ENCODE data around the gene DOCK9.

Gene DOCK9

GRCh38 chr13:98941536-98941935 lies 36.3 kb downstream of the DOCK9 start:
- DNase-seq, result no peak

GRCh38 chr13:98941126-98941525 lies 36.7 kb downstream of the DOCK9 start:
- no peak for DNase-seq

- no peak for DNase-seq
Measured at GRCh38 chr13:98940325-98941001, 37.4 kb downstream of the DOCK9 start.

GRCh38 chr13:98939660-98940191 lies 38.1 kb downstream of the DOCK9 start:
- no peak for DNase-seq

GRCh38 chr13:98938801-98939200 lies 39.1 kb downstream of the DOCK9 start:
- DNase-seq, result no peak

GRCh38 chr13:98937911-98938381 lies 39.9 kb downstream of the DOCK9 start:
- no peak for DNase-seq

- DNase-seq, result no peak
Measured at GRCh38 chr13:98934243-98934642, 43.6 kb downstream of the DOCK9 start.

- no peak for DNase-seq
Measured at GRCh38 chr13:98930151-98930591, 47.7 kb downstream of the DOCK9 start.

- DNase-seq, result no peak
Measured at GRCh38 chr13:98927951-98928927, 49.6 kb downstream of the DOCK9 start.

GRCh38 chr13:98925949-98926348 lies 51.9 kb downstream of the DOCK9 start:
- no peak for DNase-seq

- no peak for DNase-seq
Measured at GRCh38 chr13:98923641-98924397, 54.0 kb downstream of the DOCK9 start.

- DNase-seq, result no peak
Measured at GRCh38 chr13:98922306-98922705, 55.6 kb downstream of the DOCK9 start.

- DNase-seq, result no peak
Measured at GRCh38 chr13:98921786-98922185, 56.1 kb downstream of the DOCK9 start.

- DNase-seq, result no peak
Measured at GRCh38 chr13:98921015-98921580, 56.8 kb downstream of the DOCK9 start.

- DNase-seq, result no peak
Measured at GRCh38 chr13:98919566-98919965, 58.3 kb downstream of the DOCK9 start.

GRCh38 chr13:98918771-98919170 lies 59.1 kb downstream of the DOCK9 start:
- DNase-seq, result peak in 1 of 2 donors; percentile 5

GRCh38 chr13:98917116-98917515 lies 60.7 kb downstream of the DOCK9 start:
- no peak for DNase-seq

GRCh38 chr13:98916403-98916802 lies 61.5 kb downstream of the DOCK9 start:
- DNase-seq, result no peak

GRCh38 chr13:98915981-98916380 lies 61.9 kb downstream of the DOCK9 start:
- DNase-seq, result no peak

- DNase-seq, result no peak
Measured at GRCh38 chr13:98915563-98915962, 62.3 kb downstream of the DOCK9 start.

- no peak for DNase-seq
Measured at GRCh38 chr13:98913741-98914140, 64.1 kb downstream of the DOCK9 start.

- no peak for DNase-seq
Measured at GRCh38 chr13:98912846-98913245, 65.0 kb downstream of the DOCK9 start.

All from CD4-positive, alpha-beta T cell treated with Interleukin-4 for 1 hour (primary cell).